Measurements from ENCODE around the gene DENND6B.
A peak's percentile ranks its signal among the peaks of the same experiment; 100 is the strongest.
"Not testable (repeated sequence)": the region's sequence is repeated elsewhere in the genome, so short reads cannot be mapped to it uniquely, and the experiment has no call there.

Gene DENND6B

GRCh38 chr22:50326956-50327710 is at the start of gene DENND6B:
Gene DENND6B, minus strand, starts transcription at chr22:50327012. Its CDS starts 24 bp downstream, at chr22:50326988.
- peak within 1 kb of the TSS; percentile 93 for H3K27ac ChIP-seq
- TF ChIP-seq ZFX (IDR thresholded peaks at IDR 0.05), result peak; percentile 97
- TF ChIP-seq CTCF (conservative IDR thresholded peaks at IDR 0.05), result peak; percentile 99

GRCh38 chr22:50376085-50376651 is 49.4 kb upstream of the DENND6B start:
- TF ChIP-seq ZFX (IDR thresholded peaks at IDR 0.05), result no peak
- no peak for TF ChIP-seq CTCF (conservative IDR thresholded peaks at IDR 0.05)
- H3K27ac ChIP-seq, result no peak overlapping the region

GRCh38 chr22:50371101-50371648 is 44.4 kb upstream of the DENND6B start:
- H3K27ac ChIP-seq, result no peak overlapping the region
- TF ChIP-seq ZFX (IDR thresholded peaks at IDR 0.05) (no peak), CTCF (conservative IDR thresholded peaks at IDR 0.05) (no peak)

GRCh38 chr22:50367778-50368500 is 41.1 kb upstream of the DENND6B start:
- TF ChIP-seq CTCF (conservative IDR thresholded peaks at IDR 0.05) (no peak), ZFX (IDR thresholded peaks at IDR 0.05) (no peak)
- no peak overlapping the region for H3K27ac ChIP-seq

GRCh38 chr22:50363803-50364194 is 37.0 kb upstream of the DENND6B start:
- not testable (repeated sequence) for H3K27ac ChIP-seq

- TF ChIP-seq CTCF (conservative IDR thresholded peaks at IDR 0.05), result no peak
- TF ChIP-seq ZFX (IDR thresholded peaks at IDR 0.05), result no peak
- no peak overlapping the region for H3K27ac ChIP-seq
Measured at GRCh38 chr22:50363166-50363802, 36.5 kb upstream of the DENND6B start.

GRCh38 chr22:50361688-50362087 is 34.9 kb upstream of the DENND6B start:
- TF ChIP-seq CTCF (conservative IDR thresholded peaks at IDR 0.05) (no peak), ZFX (IDR thresholded peaks at IDR 0.05) (no peak)
- no peak overlapping the region for H3K27ac ChIP-seq

Data from C4-2B (cell line).